Neural cell (in vitro differentiated cells): Measurements from ENCODE around the gene PLD5. TPM values are rescaled to one million over a fixed set of nuclear protein-coding genes. Genes with fewer than 3 reads are reported as not detected.
"Not testable (repeated sequence)": the region's sequence is repeated elsewhere in the genome, so short reads cannot be mapped to it uniquely, and the experiment has no call there.

Source experiments
- H2AFZ ChIP-seq: fragments of 200-600, 300-800 bp; sonication (generic), shearing (Covaris generic); 2 replicates; pipeline ENCODE4 v1.6.0; 2014; ENCODE audit warnings: low read depth, mild to moderate bottlenecking, antibody characterized with exemption, low read length, moderate library complexity
- H3F3A ChIP-seq: fragments of 200-600 bp; shearing (Covaris generic); 2 replicates; pipeline ENCODE4 v1.6.1; 2016; ENCODE audit warnings: mild to moderate bottlenecking, moderate library complexity, mixed read lengths, antibody characterized with exemption, low read length; ENCODE audit not compliant: insufficient read depth, poor library complexity, severe bottlenecking
- H3K27ac ChIP-seq: fragments of 200-600, 300-800 bp; sonication (generic), shearing (Covaris generic); 2 replicates; pipeline ENCODE4 v1.5.1; 2014; ENCODE audit warnings: mild to moderate bottlenecking, low read length, moderate library complexity
- H3K27me3 ChIP-seq: fragments of 300-800, 200-600 bp; sonication (generic), shearing (Covaris generic); 2 replicates; pipeline ENCODE4 v1.6.0; 2014; ENCODE audit warnings: mild to moderate bottlenecking, low read depth, low read length, moderate library complexity; ENCODE audit not compliant: insufficient read depth
- H3K36me3 ChIP-seq: fragments of 300-800, 200-600 bp; sonication (generic), shearing (Covaris generic); 2 replicates; pipeline ENCODE4 v1.5.1; 2014; ENCODE audit warnings: mild to moderate bottlenecking, antibody characterized with exemption, low read length, moderate library complexity; ENCODE audit not compliant: insufficient read depth
- H3K4me2 ChIP-seq: fragments of 300-800, 200-600 bp; sonication (generic), shearing (Covaris generic); 2 replicates; pipeline ENCODE4 v1.6.0; 2014; ENCODE audit warnings: mild to moderate bottlenecking, low read length
- H3K4me3 ChIP-seq: fragments of 300-800, 200-600 bp; sonication (generic), shearing (Covaris generic); 2 replicates; pipeline ENCODE4 v1.5.1; 2014; ENCODE audit warnings: mild to moderate bottlenecking, low read length, moderate library complexity
- H3K79me2 ChIP-seq: fragments of 200-600 bp; shearing (Covaris generic); replicated peaks from 2 replicates; pipeline ENCODE4 v1.6.0; 2014; ENCODE audit warnings: mild to moderate bottlenecking, low read length, moderate library complexity; ENCODE audit not compliant: insufficient read depth
- H3K9ac ChIP-seq: fragments of 300-800, 200-600 bp; sonication (generic), shearing (Covaris generic); 2 replicates; pipeline ENCODE4 v1.6.1; 2016; ENCODE audit warnings: mild to moderate bottlenecking, low read length, mixed read lengths
- H3K9me2 ChIP-seq: fragments of 200-600 bp; shearing (Covaris generic); 2 replicates; pipeline ENCODE4 v1.6.1; 2016; ENCODE audit warnings: mild to moderate bottlenecking, low read length, mixed read lengths; ENCODE audit not compliant: insufficient read depth
- H3K9me3 ChIP-seq: fragments of 200-600, 300-800 bp; sonication (generic), shearing (Covaris generic); 2 replicates; pipeline ENCODE4 v1.6.1; 2016; ENCODE audit warnings: mild to moderate bottlenecking, mixed run types, low read length, moderate library complexity, mixed read lengths
- H4K20me1 ChIP-seq: fragments of 200-600 bp; shearing (Covaris generic); 2 replicates; pipeline ENCODE4 v1.6.1; 2016; ENCODE audit warnings: mild to moderate bottlenecking, mixed run types; ENCODE audit not compliant: insufficient read depth
- CTCF ChIP-seq: fragments of 450-650 bp; IDR thresholded peaks from 2 replicates; pipeline ENCODE4 v1.5.1; 2014; ENCODE audit warnings: antibody characterized with exemption, mild to moderate bottlenecking, moderate library complexity; ENCODE audit not compliant: poor library complexity, severe bottlenecking
- EP300 ChIP-seq: fragments of 450-650 bp; conservative IDR thresholded peaks from 2 replicates; pipeline ENCODE4 v1.6.1; 2014; ENCODE audit warnings: antibody characterized with exemption, mild to moderate bottlenecking, moderate library complexity; ENCODE audit not compliant: poor library complexity, severe bottlenecking
- EZH2 ChIP-seq: fragments of 200-600, 300-800 bp; shearing (Covaris generic), sonication (generic); IDR thresholded peaks from 2 replicates; pipeline ENCODE4 v1.6.1; 2014; ENCODE audit warnings: antibody characterized with exemption, low read length, borderline replicate concordance, mild to moderate bottlenecking; ENCODE audit not compliant: insufficient read depth, poor library complexity, severe bottlenecking
- MXI1 ChIP-seq: fragments of 450-650 bp; conservative IDR thresholded peaks from 2 replicates; pipeline ENCODE4 v1.6.1; 2014; ENCODE audit warnings: antibody characterized with exemption, mild to moderate bottlenecking; ENCODE audit not compliant: poor library complexity, severe bottlenecking
- POLR2AphosphoS5 ChIP-seq: IDR thresholded peaks from 2 replicates; pipeline ENCODE4 v1.6.1; 2012
- RAD21 ChIP-seq: fragments of 450-650 bp; conservative IDR thresholded peaks from 2 replicates; pipeline ENCODE4 v1.6.1; 2014; ENCODE audit warnings: antibody characterized with exemption, mild to moderate bottlenecking, moderate library complexity
- REST ChIP-seq: IDR thresholded peaks from 2 replicates; pipeline ENCODE4 v1.6.1; 2012; ENCODE audit warnings: borderline replicate concordance
- SMC3 ChIP-seq: fragments of 450-650 bp; conservative IDR thresholded peaks from 2 replicates; pipeline ENCODE4 v1.6.1; 2014; ENCODE audit warnings: antibody characterized with exemption, mild to moderate bottlenecking, moderate library complexity; ENCODE audit not compliant: poor library complexity
- TAF1 ChIP-seq: IDR thresholded peaks from 2 replicates; pipeline ENCODE4 v1.6.1; 2012; ENCODE audit warnings: low read depth
- polyA plus RNA-seq: library from polyadenylated mRNA; depleted of rRNA; stranded (reverse); fragments of >200 nt; gene quantifications from 2 replicates; pipeline ENCODE4 v1.2.3, GENCODE V29; 2014

PLD5 gene
- polyA plus RNA-seq, 1 donor from 2014 or later, result 0.64 TPM

- Histone ChIP-seq H3K27ac (peak overlapping the region; percentile 77), H3K9ac (peak overlapping the region; percentile 17), H3K4me2 (peak overlapping the region; percentile 11)
- not testable (repeated sequence) for H3K9me3 ChIP-seq, H3K36me3 ChIP-seq, H3K9me2 ChIP-seq, H3K27me3 ChIP-seq, H2AFZ ChIP-seq, H3F3A ChIP-seq, H3K79me2 ChIP-seq, H3K4me3 ChIP-seq, H4K20me1 ChIP-seq
- TF ChIP-seq REST (peak; percentile 48), RAD21 (peak; percentile 34), EP300 (peak; percentile 88), POLR2AphosphoS5 (peak; percentile 81)
Observed at GRCh38 chr1:242224878-242225766, 299.4 kb downstream of the PLD5 start.

GRCh38 chr1:242224461-242224860 is 300.0 kb downstream of the PLD5 start:
- Histone ChIP-seq H3K27me3 (no peaks in the 10 kb centered on the region), H3K27ac (peak overlapping the region; percentile 77), H2AFZ (no peak overlapping the region), H3F3A (peaks cover 6% of the 10 kb centered on the region), H3K9me3 (no peaks in the 10 kb centered on the region), H3K9me2 (no peaks in the 10 kb centered on the region), H3K9ac (peak overlapping the region; percentile 17), H4K20me1 (no peaks in the 10 kb centered on the region), H3K79me2 (no peaks in the 10 kb centered on the region), H3K4me2 (peak overlapping the region; percentile 11), H3K36me3 (no peaks in the 10 kb centered on the region), H3K4me3 (no peak overlapping the region)
- TF ChIP-seq CTCF (no peak), REST (no peak), EP300 (no peak), SMC3 (no peak), EZH2 (no peak), TAF1 (no peak), RAD21 (no peak), POLR2AphosphoS5 (no peak), MXI1 (no peak)
